Neural progenitor cell (in vitro differentiated cells): Measurements from ENCODE around the gene ZNF107.

Experiments used
- CTCF ChIP-seq: fragments of 200-600 bp; sonication (generic); IDR thresholded peaks from 2 replicates; pipeline ENCODE4 v1.5.1; 2017; ENCODE audit warnings: antibody characterized with exemption, mild to moderate bottlenecking
- EZH2 ChIP-seq: fragments of 200-600 bp; sonication (generic); IDR thresholded peaks from 2 replicates; pipeline ENCODE4 v1.6.1; 2017; ENCODE audit warnings: antibody characterized with exemption, mild to moderate bottlenecking, moderate library complexity

- no peak for TF ChIP-seq CTCF
- TF ChIP-seq EZH2 = no peak
These were observed 25.9 kb downstream of the ZNF107 start for GRCh38 chr7:64691831-64692230.
